Measurements from ENCODE around the gene PID1.

DNA sequence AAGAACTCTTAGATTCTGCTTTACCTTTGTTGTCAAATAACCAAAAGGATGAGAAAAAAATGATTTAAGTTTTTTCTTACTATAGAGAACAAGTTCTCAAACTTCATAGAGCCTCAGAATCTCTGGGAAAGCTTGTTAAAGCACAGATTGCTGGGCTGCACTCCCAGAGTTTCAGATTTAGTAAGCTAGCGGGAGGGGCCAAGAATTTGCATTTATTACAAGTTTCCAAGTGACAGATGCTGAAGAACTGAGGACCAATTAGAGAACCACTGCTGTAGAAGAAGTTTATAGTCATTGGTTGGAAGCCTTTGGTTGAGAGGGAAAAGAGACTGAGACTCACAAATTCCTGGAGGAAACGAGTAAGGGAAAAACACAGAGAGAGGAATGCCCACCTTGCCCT lies 32.1 kb downstream of the PID1 start:
- TF ChIP-seq, protein P1, sequence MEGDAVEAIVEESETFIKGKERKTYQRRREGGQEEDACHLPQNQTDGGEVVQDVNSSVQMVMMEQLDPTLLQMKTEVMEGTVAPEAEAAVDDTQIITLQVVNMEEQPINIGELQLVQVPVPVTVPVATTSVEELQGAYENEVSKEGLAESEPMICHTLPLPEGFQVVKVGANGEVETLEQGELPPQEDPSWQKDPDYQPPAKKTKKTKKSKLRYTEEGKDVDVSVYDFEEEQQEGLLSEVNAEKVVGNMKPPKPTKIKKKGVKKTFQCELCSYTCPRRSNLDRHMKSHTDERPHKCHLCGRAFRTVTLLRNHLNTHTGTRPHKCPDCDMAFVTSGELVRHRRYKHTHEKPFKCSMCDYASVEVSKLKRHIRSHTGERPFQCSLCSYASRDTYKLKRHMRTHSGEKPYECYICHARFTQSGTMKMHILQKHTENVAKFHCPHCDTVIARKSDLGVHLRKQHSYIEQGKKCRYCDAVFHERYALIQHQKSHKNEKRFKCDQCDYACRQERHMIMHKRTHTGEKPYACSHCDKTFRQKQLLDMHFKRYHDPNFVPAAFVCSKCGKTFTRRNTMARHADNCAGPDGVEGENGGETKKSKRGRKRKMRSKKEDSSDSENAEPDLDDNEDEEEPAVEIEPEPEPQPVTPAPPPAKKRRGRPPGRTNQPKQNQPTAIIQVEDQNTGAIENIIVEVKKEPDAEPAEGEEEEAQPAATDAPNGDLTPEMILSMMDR (IDR thresholded peaks at IDR 0.05), result no peak
- no peak for TF ChIP-seq POLR2AphosphoS5 (IDR thresholded peaks at IDR 0.05; ENCODE audit: insufficient read depth in 1 of 2, low read depth in 1 of 2)
